ENCODE data around the gene PTPRE.

DNA sequence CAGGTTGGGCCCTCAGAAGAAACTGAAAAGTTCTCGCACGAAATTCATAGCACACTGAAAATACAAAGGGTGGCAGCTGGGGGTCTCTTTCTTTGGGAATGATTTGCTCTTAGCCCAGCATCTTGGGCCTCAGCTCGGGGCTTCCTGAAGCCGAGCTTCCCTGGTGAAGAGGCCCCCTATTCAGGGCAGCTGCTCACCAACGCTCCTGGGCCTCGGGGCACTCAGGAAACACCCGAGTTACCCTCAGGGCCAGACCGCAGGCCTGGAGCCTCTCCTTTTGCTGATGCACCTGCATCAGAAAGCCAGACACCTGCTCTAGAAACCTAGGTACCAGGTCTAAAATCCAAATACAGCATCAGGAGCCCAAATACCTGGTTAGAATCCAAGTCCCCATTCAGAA is 85.5 kb downstream of the PTPRE start:
- TF ChIP-seq, protein P1, sequence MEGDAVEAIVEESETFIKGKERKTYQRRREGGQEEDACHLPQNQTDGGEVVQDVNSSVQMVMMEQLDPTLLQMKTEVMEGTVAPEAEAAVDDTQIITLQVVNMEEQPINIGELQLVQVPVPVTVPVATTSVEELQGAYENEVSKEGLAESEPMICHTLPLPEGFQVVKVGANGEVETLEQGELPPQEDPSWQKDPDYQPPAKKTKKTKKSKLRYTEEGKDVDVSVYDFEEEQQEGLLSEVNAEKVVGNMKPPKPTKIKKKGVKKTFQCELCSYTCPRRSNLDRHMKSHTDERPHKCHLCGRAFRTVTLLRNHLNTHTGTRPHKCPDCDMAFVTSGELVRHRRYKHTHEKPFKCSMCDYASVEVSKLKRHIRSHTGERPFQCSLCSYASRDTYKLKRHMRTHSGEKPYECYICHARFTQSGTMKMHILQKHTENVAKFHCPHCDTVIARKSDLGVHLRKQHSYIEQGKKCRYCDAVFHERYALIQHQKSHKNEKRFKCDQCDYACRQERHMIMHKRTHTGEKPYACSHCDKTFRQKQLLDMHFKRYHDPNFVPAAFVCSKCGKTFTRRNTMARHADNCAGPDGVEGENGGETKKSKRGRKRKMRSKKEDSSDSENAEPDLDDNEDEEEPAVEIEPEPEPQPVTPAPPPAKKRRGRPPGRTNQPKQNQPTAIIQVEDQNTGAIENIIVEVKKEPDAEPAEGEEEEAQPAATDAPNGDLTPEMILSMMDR (conservative IDR thresholded peaks at IDR 0.05), result no peak
- no peak for TF ChIP-seq EZH2 (IDR thresholded peaks at IDR 0.05; ENCODE audit: low read depth)
